IPS-NIHi7 (cell line): ENCODE results near the gene GPR146.
"Not testable (repeated sequence)": the region's sequence is repeated elsewhere in the genome, so short reads cannot be mapped to it uniquely, and the experiment has no call there.

ENCODE experiments used
- DNase-seq: peaks from one replicate; pipeline ENCODE4 v3.0.0; 2012; ENCODE audit warnings: mixed read lengths; ENCODE audit errors: extremely low spot score

The GPR146 gene

DNA sequence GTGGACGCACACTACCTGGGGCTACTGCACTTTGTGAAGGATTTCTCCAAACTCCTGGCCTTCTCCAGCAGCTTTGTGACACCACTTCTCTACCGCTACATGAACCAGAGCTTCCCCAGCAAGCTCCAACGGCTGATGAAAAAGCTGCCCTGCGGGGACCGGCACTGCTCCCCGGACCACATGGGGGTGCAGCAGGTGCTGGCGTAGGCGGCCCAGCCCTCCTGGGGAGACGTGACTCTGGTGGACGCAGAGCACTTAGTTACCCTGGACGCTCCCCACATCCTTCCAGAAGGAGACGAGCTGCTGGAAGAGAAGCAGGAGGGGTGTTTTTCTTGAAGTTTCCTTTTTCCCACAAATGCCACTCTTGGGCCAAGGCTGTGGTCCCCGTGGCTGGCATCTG is 14.0 kb downstream of the GPR146 start:
- no peak for DNase-seq

DNA sequence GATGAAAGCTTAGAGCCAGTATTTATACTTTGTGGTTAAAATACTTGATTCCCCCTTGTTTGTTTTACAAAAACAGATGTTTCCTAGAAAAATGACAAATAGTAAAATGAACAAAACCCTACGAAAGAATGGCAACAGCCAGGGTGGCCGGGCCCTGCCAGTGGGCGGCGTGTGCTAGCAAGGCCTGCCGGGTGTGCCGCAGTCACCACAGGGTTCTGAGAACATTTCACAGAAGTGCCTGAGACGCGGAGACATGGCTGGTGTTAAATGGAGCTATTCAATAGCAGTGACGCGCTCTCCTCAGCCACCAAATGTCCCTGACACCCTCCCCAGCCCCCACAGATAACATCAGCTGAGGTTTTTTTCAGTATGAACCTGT is 14.5 kb downstream of the GPR146 start:
- no peak for DNase-seq

DNA sequence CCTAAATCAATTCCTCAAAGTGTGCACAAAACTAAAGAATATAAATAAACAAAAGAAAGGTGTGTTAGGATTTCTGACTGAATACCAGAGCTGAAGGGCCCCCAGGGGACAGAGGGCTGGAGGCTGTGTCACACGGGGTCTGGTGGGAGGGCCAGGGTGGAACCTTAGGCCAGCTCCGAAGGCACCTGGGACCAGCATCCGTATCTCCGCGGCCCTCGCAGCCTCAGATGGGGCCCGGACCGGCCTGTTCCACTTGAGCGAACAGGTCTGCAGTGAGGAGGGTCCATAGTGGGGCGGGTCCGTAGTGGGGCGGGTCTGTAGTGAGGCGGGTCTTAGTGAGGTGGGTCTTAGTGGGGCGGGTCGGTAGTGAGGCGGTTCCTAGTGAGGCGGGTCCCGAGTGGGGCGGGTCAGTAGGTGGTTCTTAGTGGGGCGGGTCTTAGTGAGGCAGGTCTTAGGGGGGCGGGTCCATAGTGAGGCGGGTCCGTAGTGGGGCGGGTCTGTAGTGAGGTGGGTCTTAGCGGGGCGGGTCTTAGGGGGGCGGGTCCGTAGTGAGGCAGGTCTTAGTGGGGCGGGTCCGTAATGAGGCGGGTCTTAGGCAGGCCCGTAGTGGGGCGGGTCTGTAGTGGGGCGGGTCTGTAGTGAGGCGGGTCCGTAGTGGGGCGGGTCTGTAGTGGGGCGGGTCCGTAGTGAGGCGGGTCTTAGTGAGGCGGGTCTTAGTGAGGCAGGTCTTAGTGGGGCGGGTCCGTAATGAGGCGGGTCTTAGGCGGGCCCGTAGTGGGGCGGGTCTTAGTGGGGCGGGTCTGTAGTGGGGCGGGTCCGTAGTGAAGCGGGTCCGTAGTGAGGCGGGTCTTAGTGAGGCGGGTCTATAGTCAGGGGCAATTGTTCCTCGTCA is 15.1 kb downstream of the GPR146 start:
- peak; percentile 92 for DNase-seq

DNA sequence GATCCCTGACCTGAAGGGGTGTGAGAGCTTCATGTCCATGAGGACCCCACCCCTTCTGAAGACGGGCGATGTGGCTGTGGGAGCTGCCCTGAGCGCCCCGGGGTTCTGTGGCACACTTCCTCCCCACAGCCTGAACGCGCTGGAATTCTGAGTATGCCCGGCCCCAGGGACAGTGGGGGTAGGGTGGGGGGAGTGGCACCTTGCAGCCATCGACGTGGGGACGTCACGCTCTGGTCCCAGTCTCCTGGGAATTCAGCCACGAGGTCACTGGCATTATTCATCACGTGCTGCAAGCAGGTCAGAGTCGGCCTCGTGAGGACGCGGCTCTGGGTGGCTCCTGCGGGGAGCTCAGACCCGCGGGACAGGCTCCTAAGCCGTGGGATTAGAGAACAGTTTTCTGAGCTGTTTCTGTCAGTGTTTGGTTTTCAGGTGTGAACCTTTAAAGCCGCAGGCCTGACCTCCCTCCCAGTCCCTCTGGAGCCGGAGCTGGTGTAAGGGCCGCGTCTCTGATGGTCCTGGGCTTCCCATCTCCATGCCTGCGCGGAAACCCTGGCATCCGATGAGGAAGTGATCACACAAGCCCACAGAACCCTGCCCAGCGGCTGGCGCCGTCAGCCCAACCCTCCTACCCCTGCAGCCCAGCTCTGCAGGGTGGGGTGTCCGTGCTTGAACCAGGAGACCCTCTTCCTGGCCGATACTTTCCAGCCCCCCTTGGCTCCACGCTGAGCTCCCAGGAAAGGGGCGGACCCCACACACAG is 16.1 kb downstream of the GPR146 start:
- DNase-seq = no peak

DNA sequence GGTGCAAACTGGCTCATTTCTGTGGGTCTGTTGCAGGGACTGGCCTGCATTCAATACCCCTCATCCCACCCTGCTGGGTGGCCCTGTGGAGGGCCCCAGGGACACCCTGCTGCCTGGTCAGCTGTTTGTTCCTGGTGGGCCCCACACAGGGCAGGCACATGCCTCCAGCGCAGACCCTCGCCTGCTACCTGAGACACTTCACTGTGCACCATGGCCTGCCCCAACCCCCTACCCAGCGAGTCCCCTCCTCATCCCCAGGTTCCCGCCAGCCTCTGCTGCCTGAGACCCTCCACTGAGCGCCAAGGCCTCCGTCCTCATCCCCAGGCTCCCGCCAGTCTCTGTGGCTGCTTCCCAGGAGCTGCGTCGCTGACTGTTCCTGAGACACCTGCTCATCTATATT is 16.8 kb downstream of the GPR146 start:
- no peak for DNase-seq

DNA sequence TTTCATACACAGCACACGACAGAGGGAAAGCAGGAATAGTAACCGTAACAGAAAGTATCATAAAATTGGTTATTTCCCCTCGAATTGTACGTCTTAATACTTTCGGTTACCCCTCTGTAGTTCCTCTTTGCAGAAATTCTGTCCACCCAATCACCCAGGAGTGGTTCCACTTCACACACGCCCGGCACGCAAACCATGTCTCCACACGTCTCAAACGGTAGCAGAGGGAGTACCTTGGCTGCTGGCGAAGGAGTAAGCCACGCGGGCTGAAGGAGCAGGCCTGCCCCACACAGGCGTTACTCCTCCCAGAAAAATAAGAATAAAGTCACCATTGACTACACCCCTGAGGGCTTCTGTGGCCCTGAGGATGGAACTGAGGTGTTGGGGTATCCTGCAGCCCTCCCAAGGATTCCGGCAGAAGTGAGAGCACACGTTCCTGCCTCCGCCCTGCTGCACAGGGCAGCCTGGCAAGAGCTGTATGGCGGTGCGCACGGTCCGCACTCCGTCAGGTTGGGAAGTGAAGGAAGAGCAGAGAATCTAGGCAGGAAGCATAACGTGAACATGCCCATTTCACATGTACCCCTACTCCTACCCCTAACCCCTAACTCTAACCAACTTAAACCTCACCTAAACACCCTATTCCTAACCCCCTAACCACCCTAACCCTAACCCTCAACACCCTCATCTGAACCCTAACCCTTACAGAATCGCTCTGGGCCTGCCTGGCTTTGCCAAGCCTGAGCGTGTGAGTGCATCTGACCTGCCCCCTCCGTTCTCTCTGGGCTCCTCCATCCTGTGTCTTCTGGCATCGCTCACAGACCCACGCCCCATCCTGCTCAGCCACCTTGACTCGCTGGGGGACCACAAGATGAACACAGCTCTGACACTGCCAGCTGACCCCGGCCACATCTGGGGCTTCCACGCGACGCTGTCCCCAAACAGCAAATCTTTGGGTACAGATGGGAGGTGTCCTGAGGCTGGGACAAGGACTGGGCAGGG is 18.2 kb downstream of the GPR146 start:
- no peak for DNase-seq

DNA sequence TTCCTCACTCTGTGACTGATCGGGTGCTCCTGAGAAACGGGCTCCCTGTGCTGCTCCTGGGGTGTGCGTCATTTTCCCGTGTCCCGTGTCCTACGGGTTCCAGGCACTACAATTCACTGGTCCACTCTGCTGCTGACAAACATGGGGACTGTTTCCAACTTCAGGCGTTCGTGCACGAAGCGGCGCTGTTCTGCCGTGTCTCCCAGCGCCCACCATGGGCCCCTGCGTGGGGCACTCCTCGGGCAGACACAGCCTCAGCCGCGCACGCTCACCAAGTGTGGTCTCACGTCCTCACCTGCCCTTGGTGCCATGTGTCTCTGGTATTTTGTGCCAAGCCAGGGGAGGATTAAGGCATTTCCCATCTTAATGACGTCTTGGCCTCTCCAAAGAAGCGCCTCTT is 19.0 kb downstream of the GPR146 start:
- DNase-seq = no peak

DNA sequence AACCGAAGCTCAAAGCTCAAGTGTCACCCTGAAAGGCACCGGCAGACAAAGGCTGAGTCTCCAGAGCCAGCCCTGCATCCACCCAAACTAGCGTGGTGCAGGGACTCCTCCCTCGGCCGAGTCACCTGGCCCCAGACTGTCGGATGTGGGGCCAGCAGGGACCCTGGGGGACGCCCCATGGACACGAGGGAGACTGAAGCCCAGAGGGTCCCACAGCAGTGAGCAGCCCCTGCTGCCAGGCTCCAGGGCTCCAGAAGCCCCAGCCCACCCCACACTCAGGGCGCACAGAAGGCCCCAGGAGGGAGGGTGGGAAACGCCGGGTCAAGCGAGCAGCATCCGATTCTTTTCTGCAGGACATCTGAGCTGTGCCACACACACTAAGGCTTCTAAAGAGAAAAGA is 20.2 kb downstream of the GPR146 start:
- no peak for DNase-seq

DNA sequence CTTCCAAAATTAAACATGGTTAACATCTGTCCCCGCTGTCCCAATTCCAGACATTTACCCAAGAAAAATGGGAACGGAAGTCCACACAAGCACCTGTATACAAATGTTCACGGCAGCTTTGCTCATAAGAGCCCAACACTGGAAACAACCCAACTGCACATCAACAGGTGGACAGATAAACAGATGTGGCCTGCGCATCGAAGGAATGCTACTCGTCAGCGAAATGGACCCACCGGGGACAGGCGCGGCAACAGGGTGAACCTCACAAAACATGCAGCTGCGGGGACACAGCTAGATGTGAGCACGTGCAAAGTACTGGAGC is 20.9 kb downstream of the GPR146 start:
- DNase-seq = no peak

DNA sequence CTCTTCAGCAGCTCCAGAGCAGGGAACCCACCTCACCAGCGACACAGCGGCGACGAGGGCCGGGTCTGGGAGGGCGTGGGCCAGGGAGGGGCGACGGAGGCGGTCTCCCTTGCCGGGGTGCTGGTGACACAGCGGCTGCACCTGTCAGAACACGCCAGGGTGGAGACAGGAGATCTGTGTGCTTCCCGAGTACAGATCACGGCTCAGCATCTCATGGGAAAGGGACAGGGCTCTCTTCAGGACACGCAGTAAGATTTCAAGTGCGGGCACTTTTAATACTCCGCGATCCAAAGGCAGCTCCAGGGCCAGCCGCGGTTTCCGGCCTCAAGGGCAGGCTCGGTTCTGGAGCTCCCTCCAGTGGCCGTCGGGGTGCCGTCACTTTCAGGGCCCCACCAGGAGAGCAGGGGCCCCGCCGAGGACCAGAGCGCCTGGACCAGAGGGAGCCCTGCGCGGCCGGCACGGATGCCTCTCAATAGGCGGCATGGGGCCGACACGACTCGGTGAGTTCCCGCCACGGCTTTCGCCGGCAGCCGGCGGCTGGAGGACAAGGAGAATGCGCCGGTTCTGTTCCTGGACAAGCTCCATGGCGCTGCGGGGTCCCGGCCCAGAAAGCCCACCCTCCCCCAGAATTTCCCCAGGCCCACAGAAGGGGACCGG is 21.4 kb downstream of the GPR146 start:
- DNase-seq = peak; percentile 95

DNA sequence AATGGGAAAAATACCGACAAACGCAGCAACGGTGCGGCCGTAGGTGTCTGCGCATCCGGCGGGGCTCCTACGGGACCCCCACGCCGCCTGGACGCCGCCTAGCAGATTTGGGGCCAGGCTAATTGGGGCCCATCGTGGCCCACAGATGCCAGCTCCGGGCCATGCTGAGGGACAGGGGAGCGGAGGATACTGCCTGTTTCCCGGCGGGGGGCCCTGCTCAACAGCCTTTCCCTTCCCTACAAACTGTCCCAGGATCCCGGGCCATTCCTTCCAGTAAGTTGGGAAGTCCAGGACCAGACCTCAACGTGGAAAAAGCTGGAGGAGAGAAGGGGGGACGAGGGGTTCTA is 21.9 kb downstream of the GPR146 start:
- DNase-seq = no peak

DNA sequence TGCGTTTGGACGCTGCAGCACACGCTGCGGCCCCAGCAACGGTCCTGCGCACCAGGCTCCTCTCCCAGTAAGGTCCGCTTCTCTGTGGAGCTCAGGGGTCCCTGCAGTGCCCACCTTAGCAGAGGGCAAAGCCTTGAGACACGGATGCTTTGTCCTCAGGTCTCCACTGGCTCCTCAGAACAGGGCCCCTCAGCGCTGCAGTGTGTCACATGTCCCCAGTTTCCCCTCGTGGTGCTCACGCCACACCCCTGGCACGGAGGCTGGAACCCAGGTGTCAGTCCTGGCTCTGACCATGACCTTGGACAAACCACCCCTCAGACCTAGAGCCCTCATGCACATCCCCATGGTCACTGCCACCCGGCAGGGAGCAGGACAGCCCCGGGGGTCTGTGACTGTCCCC is 23.7 kb downstream of the GPR146 start:
- no peak for DNase-seq

DNA sequence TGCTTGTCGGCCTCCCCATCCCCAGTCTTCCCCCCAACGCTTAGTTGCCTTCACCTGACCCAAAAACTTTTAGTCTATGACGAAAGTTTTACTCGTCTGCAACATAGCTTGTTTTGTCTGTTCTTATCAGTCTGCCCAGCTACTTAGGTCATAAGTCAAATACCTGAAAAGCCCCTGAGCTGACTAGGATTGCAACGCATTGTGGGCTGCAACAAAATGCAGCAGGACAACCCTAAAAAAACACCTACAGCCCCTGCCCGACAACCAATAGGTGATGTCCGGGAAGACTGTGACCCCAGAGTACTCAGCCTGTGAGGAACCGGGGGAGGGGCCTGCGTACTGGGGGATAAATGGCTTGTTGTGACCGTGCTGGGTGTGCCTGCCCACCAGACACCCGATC is 24.3 kb downstream of the GPR146 start:
- DNase-seq = no peak

DNA sequence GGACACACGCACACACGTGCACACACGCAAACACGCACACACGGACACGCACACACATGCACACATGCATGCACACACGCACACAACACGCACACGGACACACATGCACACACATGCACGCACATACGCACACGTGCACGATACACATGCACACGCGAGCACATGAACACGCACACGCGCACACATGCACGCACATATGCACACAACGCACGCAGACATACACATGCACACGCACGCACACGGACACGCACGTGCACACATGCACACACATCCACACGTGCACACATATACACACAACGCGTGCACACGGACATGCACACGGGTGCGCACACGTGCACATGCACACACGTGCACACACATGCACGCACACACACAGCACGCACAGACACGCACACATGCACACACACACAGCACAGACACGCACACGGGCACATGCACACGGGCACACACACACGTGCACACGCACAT is 26.2 kb downstream of the GPR146 start:
- DNase-seq = no peak

DNA sequence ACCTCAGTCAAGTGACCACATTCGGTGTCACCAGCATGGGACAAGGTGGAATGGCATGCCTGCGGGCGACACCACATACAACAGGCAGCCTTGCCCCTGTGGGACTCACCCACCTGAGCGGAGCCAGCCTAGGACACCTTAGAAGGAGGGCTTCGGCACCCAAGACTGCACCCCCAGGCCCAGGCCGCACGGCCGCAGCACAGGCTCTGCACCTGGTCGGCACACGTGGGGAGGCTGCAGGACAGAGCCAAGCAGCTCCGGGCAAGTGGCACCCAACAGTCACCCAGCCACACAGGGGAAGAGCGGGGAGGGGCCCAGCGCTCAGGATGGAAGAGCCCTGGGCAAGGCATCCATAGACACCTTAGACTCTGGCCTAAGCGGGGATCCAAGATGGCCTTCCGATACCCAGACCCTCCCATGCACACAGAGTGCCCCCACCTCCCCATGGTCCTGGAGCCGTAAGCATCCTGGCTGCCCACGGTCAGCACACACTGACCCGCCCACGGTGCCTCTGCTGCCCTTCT is 27.4 kb downstream of the GPR146 start:
- no peak for DNase-seq

DNA sequence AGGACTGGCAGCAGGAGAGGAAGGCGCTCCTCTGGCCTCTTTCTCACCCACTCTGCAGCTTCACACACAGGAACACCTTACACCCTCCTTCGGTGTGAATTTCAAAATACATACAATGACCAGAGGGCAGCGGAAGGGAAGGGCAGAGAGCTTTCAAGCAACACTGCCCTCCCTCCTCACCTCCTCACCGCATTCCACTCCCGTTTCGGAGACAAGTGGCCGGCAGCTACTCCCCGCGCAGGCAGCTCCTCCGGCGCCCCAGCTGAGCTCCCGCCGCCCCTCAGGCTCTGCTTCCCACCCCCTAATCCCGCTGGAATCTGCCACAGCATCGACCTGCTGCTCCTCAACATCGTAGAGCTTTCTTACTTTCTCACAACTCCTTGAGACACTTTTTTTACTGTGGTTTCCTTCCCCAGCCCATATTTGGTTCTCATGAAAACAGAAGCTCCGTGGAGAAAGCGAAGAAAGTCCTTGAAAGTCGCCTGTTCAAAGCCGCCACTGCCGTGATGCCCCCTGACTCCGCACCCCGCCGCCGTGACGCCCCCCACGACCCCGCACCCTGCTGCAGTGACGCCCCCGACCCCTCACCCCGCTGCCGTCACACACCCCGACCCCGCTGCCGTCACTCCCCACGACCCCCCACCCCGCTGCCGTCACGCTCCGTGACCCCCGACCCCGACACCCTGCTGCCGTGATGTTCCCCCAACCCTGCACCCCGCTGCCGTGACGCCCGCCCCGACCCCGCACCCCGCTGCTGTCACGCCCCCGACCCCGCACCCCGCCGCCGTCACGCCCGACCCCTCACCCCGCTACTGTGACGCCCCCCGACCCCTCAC is 29.0 kb downstream of the GPR146 start:
- DNase-seq = no peak

DNA sequence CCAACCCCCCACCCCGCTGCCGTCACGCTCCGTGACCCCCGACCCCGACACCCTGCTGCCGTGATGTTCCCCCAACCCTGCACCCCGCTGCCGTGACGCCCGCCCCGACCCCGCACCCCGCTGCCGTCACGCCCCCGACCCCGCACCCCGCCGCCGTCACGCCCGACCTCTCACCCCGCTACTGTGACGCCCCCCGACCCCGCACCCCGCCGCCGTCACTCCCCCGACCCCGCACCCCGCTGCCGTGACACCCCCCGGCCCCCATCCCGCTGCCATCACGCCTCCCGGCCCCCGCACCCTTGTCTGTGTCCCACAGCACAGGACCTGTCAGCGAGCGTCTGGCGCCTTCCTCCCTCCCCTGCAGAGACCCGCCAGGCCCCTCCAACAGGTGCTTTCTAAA is 29.7 kb downstream of the GPR146 start:
- not testable (repeated sequence) for DNase-seq

DNA sequence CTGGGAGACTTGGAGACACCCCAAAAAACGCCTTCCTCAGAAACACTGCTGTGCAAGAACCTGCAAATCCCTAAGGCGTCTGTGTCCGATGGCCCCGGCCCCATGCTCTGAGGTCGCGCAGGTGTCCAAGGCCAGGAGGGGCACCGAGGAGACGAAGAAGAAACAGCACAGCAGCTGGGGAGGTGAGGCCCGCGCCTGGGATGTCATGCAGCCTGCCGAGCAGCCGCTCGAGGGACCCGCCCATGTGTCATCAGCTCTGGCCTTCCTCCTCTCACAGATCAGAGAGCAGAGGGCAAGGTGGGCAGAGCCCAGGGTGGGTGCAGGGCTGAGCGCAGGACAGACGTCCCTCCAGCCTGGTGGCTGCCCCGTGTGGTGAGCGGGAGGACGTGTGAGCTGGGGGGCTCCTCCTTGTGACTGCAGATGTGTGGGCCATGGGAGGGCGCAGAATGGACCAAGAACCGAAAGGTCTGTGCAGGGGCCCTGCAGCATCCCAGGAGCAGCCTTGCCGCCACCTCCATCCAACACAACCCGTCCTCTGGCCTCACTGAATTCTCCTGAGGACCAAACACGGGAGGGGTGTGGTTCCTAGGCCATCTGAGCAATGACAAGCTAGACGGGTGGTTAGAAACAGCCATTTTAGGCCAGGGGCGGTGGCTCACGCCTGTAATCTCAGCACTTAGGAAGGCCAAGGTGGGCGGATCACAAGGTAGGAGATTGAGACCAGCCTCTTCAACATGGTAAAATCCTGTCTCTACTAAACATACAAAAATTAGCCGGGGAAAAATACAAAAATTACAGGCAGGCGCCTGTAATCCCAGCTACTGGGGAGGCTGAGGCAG is 30.5 kb downstream of the GPR146 start:
- DNase-seq = no peak
